T-cell (primary cell): Measurements from ENCODE around the gene GINS2. TPM values are rescaled to one million over a fixed set of nuclear protein-coding genes. Genes with fewer than 3 reads are reported as not detected.

ENCODE experiments used
- ATAC-seq, 4 experiments: fragments of 200-7000 bp in 3 of 4; fragments of 150-1000 bp in 1 of 4; cut with Tn5 transposase; replicated peaks in 1 of 4; 1 replicate in 3 of 4; 2 replicates in 1 of 4; pipeline ENCODE4 v1.10.0; 2021; ENCODE audit warnings: moderate library complexity in 3 of 4, mild to moderate bottlenecking in 2 of 4, moderate number of reproducible peaks in 1 of 4
- CTCF ChIA-PET, 2 donors: fragments of 300-600 bp; sonication (Branson Sonifier 250); formaldehyde crosslinking; loops; one replicate each; lab custom pipeline; 2022; ENCODE audit warnings: antibody characterized with exemption in 2 of 2; lab: Charles Lee
- POLR2A ChIA-PET, 2 donors: fragments of 300-600 bp; sonication (Branson Sonifier 250); formaldehyde crosslinking; loops; one replicate each; lab custom pipeline; 2022; ENCODE audit warnings: antibody characterized with exemption in 2 of 2; lab: Charles Lee
- DNase-seq, 35 experiments: peaks; one replicate each; pipeline versions ENCODE4 v3.0.0 to v3.0.0-alpha.2; 2013 to 2023
- H3K27ac ChIP-seq: one replicate; pipeline ENCODE4 v1.5.1; 2013; ENCODE audit warnings: low read length
- H3K27me3 ChIP-seq, 2 experiments: replicated peaks in 1 of 2; 1 replicate in 1 of 2; 2 replicates in 1 of 2; pipeline versions ENCODE4 v1.6.1 to v1.7.0; 2013; ENCODE audit warnings: low read length in 1 of 2, mixed read lengths in 1 of 2; ENCODE audit not compliant: control insufficient read depth in 2 of 2, insufficient read depth in 2 of 2; ENCODE audit errors: extremely low read depth in 1 of 2
- H3K36me3 ChIP-seq, 2 donors: 1 replicate in 1 of 2; 2 replicates in 1 of 2; pipeline versions ENCODE4 v1.6.1 to v1.7.0; 2013; ENCODE audit warnings: low read length in 1 of 2; ENCODE audit not compliant: control insufficient read depth in 2 of 2, insufficient read depth in 1 of 2; ENCODE audit errors: extremely low read depth in 1 of 2
- H3K4me1 ChIP-seq, 2 experiments: 1 replicate in 1 of 2; 2 replicates in 1 of 2; pipeline versions ENCODE4 v1.6.1 to v1.7.0; 2013; ENCODE audit warnings: low read length in 2 of 2, mixed read lengths in 1 of 2; ENCODE audit not compliant: insufficient read depth in 2 of 2, control insufficient read depth in 1 of 2; ENCODE audit errors: extremely low read depth in 1 of 2
- H3K4me3 ChIP-seq, 2 donors: 1 replicate in 1 of 2; 2 replicates in 1 of 2; pipeline versions ENCODE4 v1.5.1 to v1.7.0; 2013; ENCODE audit warnings: mild to moderate bottlenecking in 2 of 2, low read length in 1 of 2, moderate library complexity in 1 of 2; ENCODE audit not compliant: control insufficient read depth in 1 of 2; ENCODE audit errors: extremely low read depth in 1 of 2
- H3K9me3 ChIP-seq: 2 replicates; pipeline ENCODE4 v1.7.0; 2013
- H3K27ac Mint-ChIP-seq, 2 donors: one replicate each; pipeline ENCODE4 v1.8.0; 2020 to 2021; ENCODE audit warnings: mild to moderate bottlenecking in 2 of 2, mixed read lengths in 2 of 2
- H3K27me3 Mint-ChIP-seq, 2 donors: one replicate each; pipeline ENCODE4 v1.8.0; 2021 to 2022; ENCODE audit warnings: mixed read lengths in 2 of 2
- H3K36me3 Mint-ChIP-seq: one replicate; pipeline ENCODE4 v1.8.0; 2021; ENCODE audit warnings: mixed read lengths
- H3K4me1 Mint-ChIP-seq, 3 donors: one replicate each; pipeline ENCODE4 v1.8.0; 2020 to 2022; ENCODE audit warnings: mixed read lengths in 3 of 3, mild to moderate bottlenecking in 1 of 3
- H3K4me3 Mint-ChIP-seq, 3 donors: one replicate each; pipeline ENCODE4 v1.8.0; 2020 to 2022; ENCODE audit warnings: mild to moderate bottlenecking in 3 of 3, mixed read lengths in 3 of 3, moderate library complexity in 3 of 3
- H3K9me3 Mint-ChIP-seq, 3 donors: one replicate each; pipeline ENCODE4 v1.8.0; 2020 to 2022; ENCODE audit warnings: mixed read lengths in 3 of 3
- WGBS: methylation state at CpG from one replicate; pipeline ENCODE4 v1.1.5; 2013; ENCODE audit warnings: missing lambda C conversion rate; ENCODE audit not compliant: insufficient coverage; 5-methylcytosine and 5-hydroxymethylcytosine counted together
- total RNA-seq, 35 experiments: library from RNA in 6 of 35; stranded (reverse) in 6 of 35; fragments of 120-200 nt in 1 of 35; gene quantifications; one replicate each; pipeline versions ENCODE4 v1.2.1 to v1.2.4 and lab custom pipeline; 2013 to 2026

Gene GINS2
- total RNA-seq, 5 donors from 2014 or later (not counting 1 experiment from before 2014, with no cell fraction given) = 1.1 to 3.7 (median 1.6) TPM

GRCh38 chr16:85629326-85629725, 59.4 kb downstream of the GINS2 start:
- Histone ChIP-seq H3K27me3 (no peaks in the 10 kb centered on the region), H3K4me1 (peaks cover 0 to 49% of the 10 kb centered on the region in 2 experiments), H3K9me3 (no peaks in the 10 kb centered on the region), H3K36me3 (peaks cover 3 to 6% of the 10 kb centered on the region in 2 donors), H3K27ac (no peak overlapping the region), H3K4me3 (peak overlapping the region in 1 of 2 donors; percentile 19)
- CTCF ChIA-PET = no interaction called here
- no peaks in the 10 kb centered on the region for H3K27me3 Mint-ChIP-seq
- WGBS = 98% methylated on average over 10 of the region's 10 CpGs
- no peak for ATAC-seq
- H3K27ac Mint-ChIP-seq = no peak overlapping the region
- H3K36me3 Mint-ChIP-seq = peaks cover 15% of the 10 kb centered on the region
- H3K9me3 Mint-ChIP-seq = peaks cover 0 to 7% (median 0%) of the 10 kb centered on the region in 3 donors
- POLR2A ChIA-PET = no interaction called here
- peaks cover 21 to 32% (median 25%) of the 10 kb centered on the region in 3 donors for H3K4me1 Mint-ChIP-seq
- no peak overlapping the region for H3K4me3 Mint-ChIP-seq
- DNase-seq = no peak

- WGBS = 97% methylated on average over 5 of the region's 14 CpGs
- Mint-ChIP-seq H3K36me3 (peaks cover 15% of the 10 kb centered on the region), H3K27ac (no peak overlapping the region), H3K4me3 (no peak overlapping the region), H3K9me3 (peaks cover 0 to 7% (median 0%) of the 10 kb centered on the region in 3 donors), H3K4me1 (peaks cover 21 to 33% (median 24%) of the 10 kb centered on the region in 3 donors), H3K27me3 (no peaks in the 10 kb centered on the region)
- ATAC-seq = no peak
- H3K4me3 ChIP-seq = no peak overlapping the region
- POLR2A ChIA-PET = no interaction called here
- H3K27me3 ChIP-seq = no peaks in the 10 kb centered on the region
- CTCF ChIA-PET = interaction anchor here in 1 of 2 donors (1.1 kb wide), 1 partner anchor 13 kb away, joined by 4 read pairs; no protein-coding TSS in a partner anchor
- H3K36me3 ChIP-seq = peaks cover 3 to 9% of the 10 kb centered on the region in 2 donors
- no peak overlapping the region for H3K27ac ChIP-seq
- H3K4me1 ChIP-seq = peaks cover 0 to 55% of the 10 kb centered on the region in 2 experiments
- no peak for DNase-seq
- H3K9me3 ChIP-seq = no peaks in the 10 kb centered on the region
Observed at GRCh38 chr16:85628645-85629044, 60.1 kb downstream of the GINS2 start.

GRCh38 chr16:85628265-85628556, 60.5 kb downstream of the GINS2 start:
- no peak overlapping the region for H3K27ac Mint-ChIP-seq
- ATAC-seq = no peak
- no peak overlapping the region for H3K4me3 Mint-ChIP-seq
- ChIA-PET POLR2A (no interaction called here), CTCF (interaction anchor here in 1 of 2 donors (1.1 kb wide), 1 partner anchor 12 kb away, joined by 4 read pairs; no protein-coding TSS in a partner anchor)
- no peaks in the 10 kb centered on the region for H3K9me3 ChIP-seq
- H3K27me3 ChIP-seq = no peaks in the 10 kb centered on the region
- H3K4me1 Mint-ChIP-seq = peaks cover 21 to 36% (median 29%) of the 10 kb centered on the region in 3 donors
- 92% methylated on average over 4 of the region's 5 CpGs for WGBS
- H3K27ac ChIP-seq = no peak overlapping the region
- peaks cover 0 to 7% (median 0%) of the 10 kb centered on the region in 3 donors for H3K9me3 Mint-ChIP-seq
- no peaks in the 10 kb centered on the region for H3K27me3 Mint-ChIP-seq
- no peak overlapping the region for H3K4me3 ChIP-seq
- no peak for DNase-seq
- peaks cover 15% of the 10 kb centered on the region for H3K36me3 Mint-ChIP-seq
- peaks cover 0 to 56% of the 10 kb centered on the region in 2 experiments for H3K4me1 ChIP-seq
- H3K36me3 ChIP-seq = peaks cover 3 to 9% of the 10 kb centered on the region in 2 donors

GRCh38 chr16:85627526-85628264, 61.1 kb downstream of the GINS2 start:
- peaks cover 22 to 39% (median 32%) of the 10 kb centered on the region in 3 donors for H3K4me1 Mint-ChIP-seq
- peak overlapping the region in 1 of 2 donors; percentile 28 for H3K27ac Mint-ChIP-seq
- ChIA-PET CTCF (interaction anchor here in 1 of 2 donors (1.1 kb wide), 1 partner anchor 12 kb away, joined by 4 read pairs; no protein-coding TSS in a partner anchor), POLR2A (interaction anchor here (0.6 kb wide), 2 partner anchors 149 to 309 kb away, joined by 5 to 7 read pairs; no protein-coding TSS in a partner anchor)
- no peaks in the 10 kb centered on the region for H3K9me3 ChIP-seq
- no peaks in the 10 kb centered on the region for H3K27me3 ChIP-seq
- H3K36me3 ChIP-seq = peaks cover 3 to 9% of the 10 kb centered on the region in 2 donors
- peaks cover 0 to 58% of the 10 kb centered on the region in 2 experiments for H3K4me1 ChIP-seq
- DNase-seq = no peak
- WGBS = 90% methylated on average over 23 of the region's 30 CpGs
- peaks cover 0 to 7% (median 0%) of the 10 kb centered on the region in 3 donors for H3K9me3 Mint-ChIP-seq
- no peak for ATAC-seq
- H3K4me3 ChIP-seq = no peak overlapping the region
- no peak overlapping the region for H3K4me3 Mint-ChIP-seq
- no peaks in the 10 kb centered on the region for H3K27me3 Mint-ChIP-seq
- H3K36me3 Mint-ChIP-seq = peaks cover 16% of the 10 kb centered on the region
- no peak overlapping the region for H3K27ac ChIP-seq

- no peak overlapping the region for H3K4me3 ChIP-seq
- peaks cover 28 to 42% (median 35%) of the 10 kb centered on the region in 3 donors for H3K4me1 Mint-ChIP-seq
- ATAC-seq (peak in 2 of 4 experiments; percentile 58 to 67), DNase-seq (peak in 1 of 35 experiments; percentile 19)
- ChIA-PET CTCF (no interaction called here), POLR2A (interaction anchor here in 1 of 2 donors (0.6 kb wide), 1 partner anchor 309 kb away, joined by 5 read pairs; no protein-coding TSS in a partner anchor)
- 35% methylated on average over 3 of the region's 8 CpGs for WGBS
- no peak overlapping the region for H3K4me3 Mint-ChIP-seq
- peak overlapping the region in 1 of 2 donors; percentile 69 for H3K27ac Mint-ChIP-seq
- no peak overlapping the region for H3K27ac ChIP-seq
- H3K9me3 Mint-ChIP-seq = peaks cover 0 to 7% (median 0%) of the 10 kb centered on the region in 3 donors
- H3K36me3 ChIP-seq = peaks cover 3 to 9% of the 10 kb centered on the region in 2 donors
- peaks cover 0 to 62% of the 10 kb centered on the region in 2 experiments for H3K4me1 ChIP-seq
- no peaks in the 10 kb centered on the region for H3K27me3 Mint-ChIP-seq
- no peaks in the 10 kb centered on the region for H3K27me3 ChIP-seq
- H3K9me3 ChIP-seq = no peaks in the 10 kb centered on the region
- peaks cover 21% of the 10 kb centered on the region for H3K36me3 Mint-ChIP-seq
Observed at GRCh38 chr16:85627089-85627488, 61.7 kb downstream of the GINS2 start.
